HG03378 (cell line): Measurements from ENCODE around the gene MTNR1A.

Experiments
- ATAC-seq: cut with Tn5 transposase; IDR thresholded peaks from one replicate; pipeline ENCODE4 v1.9.1; 2021; ENCODE audit warnings: mild to moderate bottlenecking, moderate library complexity; ENCODE audit not compliant: unreplicated experiment

The MTNR1A gene

GRCh38 chr4:186497043-186497442 is 58.3 kb downstream of the MTNR1A start:
- ATAC-seq: no peak

- ATAC-seq: no peak
Measured at GRCh38 chr4:186494496-186494895, 60.9 kb downstream of the MTNR1A start.

- ATAC-seq: no peak
Measured at GRCh38 chr4:186487726-186488125, 67.6 kb downstream of the MTNR1A start.

DNA sequence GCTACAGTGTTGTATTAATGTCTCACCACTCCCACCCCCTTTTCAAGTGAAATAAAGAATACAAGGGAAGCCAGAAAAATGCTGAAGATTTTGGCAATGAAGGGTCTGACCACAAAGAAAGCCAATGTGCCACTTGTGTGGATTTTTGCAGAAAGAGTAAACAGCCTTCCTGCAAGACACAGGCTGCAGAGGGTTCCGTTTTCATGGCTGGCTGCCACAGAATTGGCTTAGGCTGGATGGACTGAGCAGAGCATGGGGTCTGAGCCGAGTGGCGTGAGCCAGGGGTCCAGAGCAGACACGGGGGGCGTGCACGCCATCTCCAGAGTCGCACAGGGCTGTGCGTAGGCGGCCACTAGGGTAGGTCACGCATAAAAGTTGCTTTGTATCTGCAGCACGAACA is 69.2 kb downstream of the MTNR1A start:
- ATAC-seq: no peak

- ATAC-seq: no peak
Measured at GRCh38 chr4:186485561-186486062, 69.8 kb downstream of the MTNR1A start.

- ATAC-seq: no peak
Measured at GRCh38 chr4:186485150-186485549, 70.2 kb downstream of the MTNR1A start.

DNA sequence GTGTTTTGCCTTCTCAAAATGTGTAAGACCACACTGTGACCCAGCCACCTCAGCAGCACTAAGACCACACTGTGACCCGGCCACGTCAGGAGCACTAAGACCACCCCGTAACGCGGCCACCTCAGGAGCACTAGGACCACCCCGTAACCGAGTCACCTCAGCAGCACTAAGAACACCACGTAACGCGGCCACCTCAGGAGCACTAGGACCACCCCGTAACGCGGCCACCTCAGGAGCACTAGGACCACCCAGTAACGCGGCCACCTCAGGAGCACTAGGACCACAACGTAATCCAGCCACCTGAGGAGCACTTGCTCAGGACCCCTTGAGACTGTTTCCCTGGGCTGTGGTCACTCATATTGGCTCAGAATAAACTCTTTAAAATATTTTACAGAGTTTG is 71.7 kb downstream of the MTNR1A start:
- ATAC-seq: no peak
